HEK293 (cell line): Measurements from ENCODE around the gene NARS2.

ENCODE experiments used
- CTCF ChIA-PET: fragments of 350-600 bp; formaldehyde crosslinking; extraction: SDS; loops from one replicate; lab custom pipeline; 2021; ENCODE audit warnings: antibody characterized with exemption; lab: Yijun Ruan, JAX
- POLR2A ChIA-PET: fragments of 300-600 bp; formaldehyde crosslinking; extraction: SDS; loops from one replicate; lab custom pipeline; 2020; ENCODE audit warnings: antibody characterized with exemption, inconsistent platforms; lab: Yijun Ruan, JAX
- H3K27ac ChIP-seq: fragments of 200-500 bp; sonication (Bioruptor generic); 2 replicates; pipeline ENCODE4 v1.5.1; 2014; ENCODE audit warnings: low read depth, low read length, control low read depth, inconsistent platforms; ENCODE audit errors: extremely low read depth
- H3K36me3 ChIP-seq, 2 experiments: fragments of 200-500 bp in 1 of 2; sonication (Bioruptor generic) in 1 of 2; 1 replicate in 1 of 2; 2 replicates in 1 of 2; pipeline ENCODE4 v1.5.1; 2014 to 2017; ENCODE audit warnings: inconsistent platforms in 2 of 2, low read length in 2 of 2; ENCODE audit not compliant: control insufficient read depth in 2 of 2, insufficient read depth in 1 of 2
- H3K4me1 ChIP-seq: fragments of 200-500 bp; sonication (Bioruptor generic); 2 replicates; pipeline ENCODE4 v1.5.1; 2014; ENCODE audit warnings: mild to moderate bottlenecking, low read length, inconsistent platforms; ENCODE audit not compliant: control insufficient read depth, insufficient read depth
- H3K4me3 ChIP-seq: 2 replicates; pipeline ENCODE4 v1.5.1; 2011; ENCODE audit warnings: low read depth, mild to moderate bottlenecking, control low read depth, low read length, moderate library complexity
- H3K9me3 ChIP-seq: fragments of 200-500 bp; sonication (Bioruptor generic); 2 replicates; pipeline ENCODE4 v1.5.1; 2014; ENCODE audit warnings: low read depth, low read length, inconsistent platforms; ENCODE audit not compliant: control insufficient read depth, insufficient read depth
- BCL11A ChIP-seq: fragments of 450-650 bp; formaldehyde crosslinking; IDR thresholded peaks from 2 replicates; pipeline ENCODE4 v1.5.1; 2016; ENCODE audit warnings: low read depth, missing biosample characterization, missing genetic modification characterization
- FEZF1 ChIP-seq: fragments of 450-650 bp; formaldehyde crosslinking; IDR thresholded peaks from 2 replicates; pipeline ENCODE4 v1.5.1; 2016; ENCODE audit warnings: missing biosample characterization, missing genetic modification characterization
- GFI1B ChIP-seq: fragments of 450-650 bp; formaldehyde crosslinking; IDR thresholded peaks from 2 replicates; pipeline ENCODE4 v1.5.1; 2016; ENCODE audit warnings: missing biosample characterization, missing genetic modification characterization
- IKZF3 ChIP-seq: fragments of 450-650 bp; IDR thresholded peaks from 2 replicates; pipeline ENCODE4 v1.5.0; 2018; ENCODE audit warnings: missing biosample characterization, mild to moderate bottlenecking, missing genetic modification characterization, moderate library complexity
- KLF10 ChIP-seq: fragments of 450-650 bp; IDR thresholded peaks from 2 replicates; pipeline ENCODE4 v1.5.1; 2018; ENCODE audit warnings: missing biosample characterization, mild to moderate bottlenecking, missing genetic modification characterization
- PRDM1 ChIP-seq: fragments of 450-650 bp; formaldehyde crosslinking; IDR thresholded peaks from 2 replicates; pipeline ENCODE4; 2016; ENCODE audit warnings: missing biosample characterization, missing genetic modification characterization
- TCF7L2 ChIP-seq: IDR thresholded peaks from 2 replicates; pipeline ENCODE4 v1.6.1; 2011; ENCODE audit warnings: low read depth, mild to moderate bottlenecking, inconsistent platforms, low read length, moderate library complexity, borderline replicate concordance
- YY2 ChIP-seq: fragments of 450-650 bp; formaldehyde crosslinking; IDR thresholded peaks from 2 replicates; pipeline ENCODE4 v1.5.1; 2016; ENCODE audit warnings: missing biosample characterization, missing genetic modification characterization
- ZBTB1 ChIP-seq: fragments of 450-650 bp; formaldehyde crosslinking; IDR thresholded peaks from 2 replicates; pipeline ENCODE4 v1.5.1; 2016; ENCODE audit warnings: missing biosample characterization, missing genetic modification characterization
- ZBTB20 ChIP-seq: fragments of 450-650 bp; formaldehyde crosslinking; IDR thresholded peaks from 2 replicates; pipeline ENCODE4 v1.5.1; 2016; ENCODE audit warnings: missing biosample characterization, missing genetic modification characterization
- ZBTB8A ChIP-seq: fragments of 450-650 bp; formaldehyde crosslinking; IDR thresholded peaks from 2 replicates; pipeline ENCODE4 v1.5.1; 2016; ENCODE audit warnings: missing biosample characterization, missing genetic modification characterization
- ZNF114 ChIP-seq: fragments of 450-650 bp; formaldehyde crosslinking; IDR thresholded peaks from 2 replicates; pipeline ENCODE4 v1.5.0; 2017; ENCODE audit warnings: missing biosample characterization, missing genetic modification characterization
- ZNF19 ChIP-seq: fragments of 450-650 bp; formaldehyde crosslinking; IDR thresholded peaks from 2 replicates; pipeline ENCODE4; 2016; ENCODE audit warnings: missing biosample characterization, missing genetic modification characterization, low read depth
- ZNF2 ChIP-seq: fragments of 450-650 bp; formaldehyde crosslinking; IDR thresholded peaks from 2 replicates; pipeline ENCODE4 v1.5.1; 2016; ENCODE audit warnings: missing biosample characterization, missing genetic modification characterization
- ZNF266 ChIP-seq: fragments of 450-650 bp; formaldehyde crosslinking; IDR thresholded peaks from 2 replicates; pipeline ENCODE4 v1.5.1; 2016; ENCODE audit warnings: missing biosample characterization, missing genetic modification characterization, low read depth
- ZNF335 ChIP-seq: fragments of 450-650 bp; formaldehyde crosslinking; conservative IDR thresholded peaks from 2 replicates; pipeline ENCODE4 v1.5.1; 2016; ENCODE audit warnings: missing biosample characterization, missing genetic modification characterization
- ZNF366 ChIP-seq: fragments of 450-650 bp; formaldehyde crosslinking; conservative IDR thresholded peaks from 2 replicates; pipeline ENCODE4 v1.5.1; 2016; ENCODE audit warnings: missing biosample characterization, missing genetic modification characterization
- ZNF423 ChIP-seq: fragments of 450-650 bp; formaldehyde crosslinking; IDR thresholded peaks from 2 replicates; pipeline ENCODE4 v1.5.1; 2016; ENCODE audit warnings: missing biosample characterization, missing genetic modification characterization
- ZNF501 ChIP-seq: fragments of 450-650 bp; formaldehyde crosslinking; IDR thresholded peaks from 2 replicates; pipeline ENCODE4 v1.5.1; 2016; ENCODE audit warnings: missing biosample characterization, missing genetic modification characterization
- ZNF585B ChIP-seq: fragments of 450-650 bp; formaldehyde crosslinking; IDR thresholded peaks from 2 replicates; pipeline ENCODE4 v1.5.1; 2016; ENCODE audit warnings: missing biosample characterization, missing genetic modification characterization
- ZNF629 ChIP-seq: fragments of 450-650 bp; formaldehyde crosslinking; IDR thresholded peaks from 2 replicates; pipeline ENCODE4 v1.5.1; 2017; ENCODE audit warnings: missing biosample characterization, missing genetic modification characterization
- ZNF792 ChIP-seq: fragments of 450-650 bp; formaldehyde crosslinking; IDR thresholded peaks from 2 replicates; pipeline ENCODE4 v1.5.1; 2016; ENCODE audit warnings: missing biosample characterization, missing genetic modification characterization
- ZSCAN23 ChIP-seq: fragments of 450-650 bp; formaldehyde crosslinking; IDR thresholded peaks from 2 replicates; pipeline ENCODE4 v1.5.1; 2016; ENCODE audit warnings: missing biosample characterization, missing genetic modification characterization
- TF ChIP-seq, protein P1 (sequence below): fragments of 450-650 bp; formaldehyde crosslinking; optimal IDR thresholded peaks from 2 replicates; pipeline ENCODE3; 2016; ENCODE audit warnings: missing biosample characterization, mild to moderate bottlenecking, missing genetic modification characterization
- TF ChIP-seq, protein P2 (sequence below): fragments of 450-650 bp; formaldehyde crosslinking; IDR thresholded peaks from 2 replicates; pipeline ENCODE4 v1.5.1; 2016; ENCODE audit warnings: missing biosample characterization, missing genetic modification characterization
- TF ChIP-seq, protein P3 (sequence below): fragments of 450-650 bp; formaldehyde crosslinking; IDR thresholded peaks from 2 replicates; pipeline ENCODE4 v1.5.1; 2016; ENCODE audit warnings: missing biosample characterization, missing genetic modification characterization
- TF ChIP-seq, protein P4 (sequence below): fragments of 450-650 bp; formaldehyde crosslinking; IDR thresholded peaks from 2 replicates; pipeline ENCODE4 v1.5.1; 2016; ENCODE audit warnings: missing biosample characterization, missing genetic modification characterization

The NARS2 gene

DNA sequence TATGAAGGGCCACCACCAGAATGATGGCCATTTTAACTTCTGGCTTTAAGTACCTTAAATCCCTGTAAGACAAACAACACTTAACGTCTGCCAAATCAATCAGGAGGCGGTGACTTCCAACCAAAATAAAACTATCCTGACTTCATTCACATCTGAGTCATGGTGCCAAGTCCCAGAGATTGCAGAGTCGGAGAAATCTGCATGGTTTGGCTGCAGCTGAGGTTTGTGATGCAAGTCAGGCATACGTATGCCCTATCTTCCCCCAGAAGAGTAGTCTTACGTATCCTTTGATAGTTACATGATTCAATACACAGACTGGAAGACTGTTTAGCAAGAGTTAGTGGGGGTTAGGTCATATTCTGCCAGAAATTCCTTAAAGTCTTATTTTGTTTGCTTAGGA is 155.3 kb downstream of the NARS2 start (continued):
- TF ChIP-seq GFI1B (tag by site-specific recombination) = peak; percentile 94
- TF ChIP-seq, protein P1, sequence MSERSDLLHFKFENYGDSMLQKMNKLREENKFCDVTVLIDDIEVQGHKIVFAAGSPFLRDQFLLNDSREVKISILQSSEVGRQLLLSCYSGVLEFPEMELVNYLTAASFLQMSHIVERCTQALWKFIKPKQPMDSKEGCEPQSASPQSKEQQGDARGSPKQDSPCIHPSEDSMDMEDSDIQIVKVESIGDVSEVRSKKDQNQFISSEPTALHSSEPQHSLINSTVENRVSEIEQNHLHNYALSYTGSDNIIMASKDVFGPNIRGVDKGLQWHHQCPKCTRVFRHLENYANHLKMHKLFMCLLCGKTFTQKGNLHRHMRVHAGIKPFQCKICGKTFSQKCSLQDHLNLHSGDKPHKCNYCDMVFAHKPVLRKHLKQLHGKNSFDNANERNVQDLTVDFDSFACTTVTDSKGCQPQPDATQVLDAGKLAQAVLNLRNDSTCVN = no peak
- no peak for TF ChIP-seq IKZF3 (tag by site-specific recombination)
- TF ChIP-seq, protein P2, sequence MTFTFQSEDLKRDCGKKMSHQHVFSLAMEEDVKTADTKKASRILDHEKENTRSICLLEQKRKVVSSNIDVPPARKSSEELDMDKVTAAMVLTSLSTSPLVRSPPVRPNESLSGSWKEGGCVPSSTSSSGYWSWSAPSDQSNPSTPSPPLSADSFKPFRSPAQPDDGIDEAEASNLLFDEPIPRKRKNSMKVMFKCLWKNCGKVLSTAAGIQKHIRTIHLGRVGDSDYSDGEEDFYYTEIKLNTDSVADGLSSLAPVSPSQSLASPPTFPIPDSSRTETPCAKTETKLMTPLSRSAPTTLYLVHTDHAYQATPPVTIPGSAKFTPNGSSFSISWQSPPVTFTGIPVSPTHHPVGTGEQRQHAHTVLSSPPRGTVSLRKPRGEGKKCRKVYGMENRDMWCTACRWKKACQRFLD (tag by site-specific recombination) = no peak
- TF ChIP-seq ZNF629 = 0 out of 2 replicates have a peak, but pooled peaks have one; percentile 39
- TF ChIP-seq, protein P3, sequence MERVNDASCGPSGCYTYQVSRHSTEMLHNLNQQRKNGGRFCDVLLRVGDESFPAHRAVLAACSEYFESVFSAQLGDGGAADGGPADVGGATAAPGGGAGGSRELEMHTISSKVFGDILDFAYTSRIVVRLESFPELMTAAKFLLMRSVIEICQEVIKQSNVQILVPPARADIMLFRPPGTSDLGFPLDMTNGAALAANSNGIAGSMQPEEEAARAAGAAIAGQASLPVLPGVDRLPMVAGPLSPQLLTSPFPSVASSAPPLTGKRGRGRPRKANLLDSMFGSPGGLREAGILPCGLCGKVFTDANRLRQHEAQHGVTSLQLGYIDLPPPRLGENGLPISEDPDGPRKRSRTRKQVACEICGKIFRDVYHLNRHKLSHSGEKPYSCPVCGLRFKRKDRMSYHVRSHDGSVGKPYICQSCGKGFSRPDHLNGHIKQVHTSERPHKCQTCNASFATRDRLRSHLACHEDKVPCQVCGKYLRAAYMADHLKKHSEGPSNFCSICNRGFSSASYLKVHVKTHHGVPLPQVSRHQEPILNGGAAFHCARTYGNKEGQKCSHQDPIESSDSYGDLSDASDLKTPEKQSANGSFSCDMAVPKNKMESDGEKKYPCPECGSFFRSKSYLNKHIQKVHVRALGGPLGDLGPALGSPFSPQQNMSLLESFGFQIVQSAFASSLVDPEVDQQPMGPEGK = no peak
- no peak for TF ChIP-seq ZNF585B (tag by site-specific recombination)
- no peak for TF ChIP-seq ZNF2
- peak; percentile 75 for TF ChIP-seq ZBTB20 (tag by site-specific recombination)

DNA sequence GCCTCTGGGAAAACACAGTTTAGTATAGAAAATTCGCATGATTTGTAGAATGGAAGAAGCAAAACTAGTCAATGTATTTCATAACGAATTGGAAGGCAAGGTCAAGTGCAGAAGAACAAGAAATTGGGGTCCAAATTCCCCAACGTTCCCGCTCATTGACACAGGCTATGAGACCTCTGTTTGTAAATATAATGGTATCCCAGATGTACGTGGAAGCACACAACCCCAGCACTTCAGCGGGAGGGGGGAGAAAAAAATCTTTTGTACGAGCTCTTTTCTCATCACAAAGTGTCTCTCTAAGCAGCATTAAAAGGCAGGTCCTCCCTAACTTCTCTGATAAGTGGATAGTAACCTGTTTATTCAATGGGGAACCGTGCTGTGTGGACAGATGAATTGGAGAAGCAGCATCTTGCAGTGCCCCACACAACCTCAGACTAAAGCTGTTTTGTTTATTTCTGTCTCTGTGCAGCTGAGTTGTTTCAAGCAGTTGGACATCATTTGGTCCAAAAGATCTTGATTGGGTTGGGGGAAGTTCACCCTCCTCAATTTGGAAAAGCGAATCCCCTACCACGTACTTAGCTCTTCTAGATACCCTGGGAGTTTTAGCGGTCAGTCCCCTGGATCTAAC is 156.0 kb downstream of the NARS2 start:
- CTCF ChIA-PET = interaction anchor here (0.5 to 9.6 kb wide), 8 partner anchors 7 to 155 kb away, joined by 3 to 52 read pairs (median 4); no protein-coding TSS in a partner anchor
- Histone ChIP-seq H3K4me3 (no peak overlapping the region; the same call in 1 of the 2 replicates), H3K9me3 (no peaks in the 10 kb centered on the region), H3K27ac (no peak overlapping the region), H3K36me3 (no peaks in the 10 kb centered on the region), H3K4me1 (no peaks in the 10 kb centered on the region; the same call in 1 of the 2 replicates)
- POLR2A ChIA-PET = no interaction called here
- 0 out of 2 replicates have a peak, but pooled peaks have one; percentile 5 for TF ChIP-seq ZNF335
- no peak for TF ChIP-seq ZNF501 (tag by site-specific recombination)

DNA sequence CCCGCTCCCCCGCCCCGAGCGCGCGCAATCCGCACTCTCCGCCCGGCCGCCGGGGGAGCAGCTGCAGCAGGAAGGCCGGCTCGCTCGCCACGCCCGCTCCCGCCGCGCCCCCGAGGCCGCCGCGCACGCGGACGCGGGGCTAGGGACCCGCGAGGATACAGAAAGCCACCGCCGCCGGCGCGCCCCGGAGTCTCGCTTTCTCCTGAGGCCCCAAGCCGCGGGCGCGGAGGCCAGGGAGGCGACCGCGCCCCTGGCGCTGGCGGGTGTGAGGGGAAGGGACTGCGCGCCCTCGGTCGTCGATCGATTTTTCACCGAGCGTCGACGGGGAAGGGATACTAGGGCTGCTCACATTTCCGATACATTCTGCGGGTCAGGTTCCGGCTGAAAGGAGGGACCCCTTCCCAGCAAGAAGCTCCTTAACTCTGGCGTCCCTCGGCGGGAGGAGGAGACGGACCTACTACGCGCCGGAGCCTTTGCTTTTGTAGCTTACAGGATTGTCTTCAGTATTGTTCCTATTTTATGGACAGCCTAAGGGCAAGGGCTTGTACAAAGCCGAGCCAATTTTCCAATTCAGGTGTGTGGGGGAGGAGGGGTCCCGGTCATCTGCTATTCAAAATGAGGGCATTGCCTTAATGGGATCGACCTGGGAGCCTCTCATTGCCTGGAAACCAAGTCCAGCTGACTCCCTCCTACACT is 156.6 kb downstream of the NARS2 start:
- CTCF ChIA-PET = interaction anchor here (0.6 to 9.6 kb wide), 6 partner anchors 12 to 383 kb away, joined by 3 to 52 read pairs (median 5); no protein-coding TSS in a partner anchor
- H3K27ac ChIP-seq = no peak overlapping the region
- no peaks in the 10 kb centered on the region for H3K36me3 ChIP-seq
- TF ChIP-seq ZNF266 (tag by site-specific recombination) = no peak
- TF ChIP-seq ZNF792 (tag by site-specific recombination) = no peak
- no peak for TF ChIP-seq PRDM1
- no peak for TF ChIP-seq BCL11A (tag by site-specific recombination)
- TF ChIP-seq TCF7L2 = no peak
- no peak for TF ChIP-seq FEZF1 (tag by site-specific recombination)
- no peak for TF ChIP-seq ZBTB1 (tag by site-specific recombination)
- no peak for TF ChIP-seq ZNF366
- peak; percentile 45; the same call in 1 of the 2 replicates for TF ChIP-seq ZBTB8A (tag by site-specific recombination)
- TF ChIP-seq ZSCAN23 (tag by site-specific recombination) = 0 out of 2 replicates have a peak, but pooled peaks have one; percentile 25
- TF ChIP-seq ZNF501 (tag by site-specific recombination) = peak; percentile 28; the same call in 1 of the 2 replicates
- no peak for TF ChIP-seq YY2
- peak; percentile 81 for TF ChIP-seq ZNF335
- TF ChIP-seq KLF10 = 0 out of 2 replicates have a peak, but pooled peaks have one; percentile 47
- TF ChIP-seq ZNF19 (tag by site-specific recombination) = no peak
- no peak for TF ChIP-seq ZNF423
- no peak for TF ChIP-seq ZNF114 (tag by site-specific recombination)
- TF ChIP-seq, protein P4, sequence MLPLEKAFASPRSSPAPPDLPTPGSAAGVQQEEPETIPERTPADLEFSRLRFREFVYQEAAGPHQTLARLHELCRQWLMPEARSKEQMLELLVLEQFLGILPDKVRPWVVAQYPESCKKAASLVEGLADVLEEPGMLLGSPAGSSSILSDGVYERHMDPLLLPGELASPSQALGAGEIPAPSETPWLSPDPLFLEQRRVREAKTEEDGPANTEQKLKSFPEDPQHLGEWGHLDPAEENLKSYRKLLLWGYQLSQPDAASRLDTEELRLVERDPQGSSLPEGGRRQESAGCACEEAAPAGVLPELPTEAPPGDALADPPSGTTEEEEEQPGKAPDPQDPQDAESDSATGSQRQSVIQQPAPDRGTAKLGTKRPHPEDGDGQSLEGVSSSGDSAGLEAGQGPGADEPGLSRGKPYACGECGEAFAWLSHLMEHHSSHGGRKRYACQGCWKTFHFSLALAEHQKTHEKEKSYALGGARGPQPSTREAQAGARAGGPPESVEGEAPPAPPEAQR (tag by site-specific recombination) = no peak
- TF ChIP-seq ZBTB20 (tag by site-specific recombination) = no peak; the same call in 1 of the 2 replicates

More for the DNA sequence above, 156.6 kb downstream of the NARS2 start:
- Histone ChIP-seq H3K4me3 (peak overlapping the region; percentile 63), H3K9me3 (no peaks in the 10 kb centered on the region), H3K4me1 (no peaks in the 10 kb centered on the region; the same call in 1 of the 2 replicates)
- POLR2A ChIA-PET = no interaction called here
